HG03097 (cell line): Measurements from ENCODE around the gene PRRC2C.
"Not testable (repeated sequence)": the region's sequence is repeated elsewhere in the genome, so short reads cannot be mapped to it uniquely, and the experiment has no call there.

Source experiments
- ATAC-seq: cut with Tn5 transposase; IDR thresholded peaks from one replicate; pipeline ENCODE4 v1.9.1; 2021; ENCODE audit not compliant: unreplicated experiment, low FRiP score

PRRC2C gene

DNA sequence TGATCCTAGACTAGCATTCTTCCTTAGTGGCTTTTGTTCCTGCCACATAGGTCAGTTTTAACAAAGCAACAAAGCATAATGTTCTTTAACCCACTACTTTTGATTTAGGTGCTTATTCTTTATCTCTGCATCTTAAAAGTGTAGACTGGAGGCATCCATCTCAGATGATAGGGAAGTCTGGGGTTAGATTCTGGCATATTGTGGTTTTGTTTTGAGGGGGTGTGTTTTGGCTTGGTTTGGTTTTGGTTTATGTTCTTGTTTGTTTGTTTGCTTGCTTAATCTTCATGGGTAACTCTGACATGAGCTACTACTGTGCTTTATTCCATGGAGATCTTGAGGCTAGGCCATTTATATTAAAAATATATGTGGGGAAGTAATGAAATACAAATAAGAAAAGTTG is 96.4 kb downstream of the PRRC2C start:
- no peak for ATAC-seq

- no peak for ATAC-seq
These were observed 97.3 kb downstream of the PRRC2C start for GRCh38 chr1:171582589-171582988.

DNA sequence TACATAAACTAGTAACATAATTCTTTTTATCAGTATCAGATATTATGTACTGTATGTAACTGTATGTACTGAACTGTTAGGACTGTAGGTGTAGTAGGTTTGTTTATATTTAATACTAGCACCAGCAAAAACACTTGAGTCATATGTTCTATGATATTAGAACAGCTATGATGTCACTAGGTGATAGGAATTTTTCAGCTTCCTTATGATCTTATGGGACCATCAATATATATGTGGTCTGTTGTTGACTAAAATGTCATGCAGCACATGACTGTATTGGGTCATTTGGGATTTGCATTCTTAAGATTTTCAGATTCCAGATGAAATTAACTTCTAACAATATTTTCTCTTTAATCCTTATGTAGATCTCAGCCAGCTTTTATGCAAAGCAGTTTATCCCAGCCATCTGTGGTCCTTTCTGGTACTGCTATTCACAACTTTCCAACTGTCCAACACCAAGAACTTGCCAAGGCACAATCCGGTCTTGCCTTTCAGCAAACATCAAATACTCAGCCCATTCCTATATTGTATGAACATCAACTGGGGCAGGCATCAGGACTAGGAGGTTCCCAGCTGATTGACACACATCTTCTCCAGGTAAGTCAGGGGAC is 98.4 kb downstream of the PRRC2C start:
- ATAC-seq, result no peak

DNA sequence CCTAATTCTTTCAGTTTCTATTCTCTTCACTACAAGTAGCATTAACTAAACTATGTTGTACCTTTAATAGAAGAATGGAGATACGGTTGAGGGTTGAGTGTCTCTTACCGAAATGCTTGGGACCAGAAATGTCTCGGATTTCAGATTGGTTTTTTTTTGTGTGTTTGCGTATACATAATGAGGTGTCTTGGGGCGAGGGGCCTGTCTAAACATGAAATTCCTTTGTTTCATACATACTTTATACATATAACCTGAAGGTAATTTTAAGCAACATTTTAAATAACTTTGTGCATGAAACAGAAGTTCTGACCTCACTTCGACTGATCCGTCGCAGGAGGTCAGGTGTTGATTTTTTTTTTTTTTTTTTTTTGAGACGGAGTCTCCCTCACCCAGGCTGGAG is 100.4 kb downstream of the PRRC2C start:
- ATAC-seq, result no peak

- ATAC-seq, result no peak
These were observed 102.9 kb downstream of the PRRC2C start for GRCh38 chr1:171588230-171588629.

DNA sequence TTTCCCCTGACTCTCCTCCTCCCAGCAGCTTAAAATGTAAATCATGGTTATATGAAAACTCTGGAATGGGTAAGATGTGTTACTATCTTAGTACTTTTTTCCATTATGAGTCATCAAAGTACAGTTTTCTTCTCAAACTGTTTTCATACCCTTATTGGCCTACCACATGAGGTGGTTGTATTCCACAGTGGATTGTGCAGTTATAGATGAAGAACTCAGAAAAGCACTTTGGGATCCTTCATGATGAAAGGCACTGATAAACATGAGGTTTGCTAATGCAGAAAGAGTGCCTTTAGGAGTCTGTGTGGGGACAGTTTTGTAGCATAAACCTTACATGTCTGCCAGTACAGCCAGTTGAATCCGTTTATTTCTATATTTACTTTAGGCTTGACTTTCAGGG is 104.7 kb downstream of the PRRC2C start:
- ATAC-seq, result no peak

DNA sequence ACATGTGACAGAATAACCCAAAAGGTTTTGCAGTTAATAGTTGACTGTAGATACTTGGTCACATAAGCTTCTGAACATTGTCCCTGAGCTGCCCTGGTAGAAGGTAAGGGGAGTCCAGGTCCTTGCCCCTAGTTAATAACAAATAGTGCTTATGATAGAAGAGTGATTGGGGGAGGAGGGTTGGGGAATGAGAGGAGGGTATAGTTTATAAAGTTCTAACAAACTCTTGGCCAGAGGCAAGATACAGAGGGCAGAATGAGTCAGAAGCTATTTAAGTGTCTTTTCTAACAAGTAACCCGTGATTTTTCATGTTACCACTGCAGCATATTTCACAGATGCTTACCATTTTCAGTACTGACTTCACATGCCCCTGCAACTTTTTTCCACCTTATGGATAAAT is 110.0 kb downstream of the PRRC2C start:
- ATAC-seq, result no peak

DNA sequence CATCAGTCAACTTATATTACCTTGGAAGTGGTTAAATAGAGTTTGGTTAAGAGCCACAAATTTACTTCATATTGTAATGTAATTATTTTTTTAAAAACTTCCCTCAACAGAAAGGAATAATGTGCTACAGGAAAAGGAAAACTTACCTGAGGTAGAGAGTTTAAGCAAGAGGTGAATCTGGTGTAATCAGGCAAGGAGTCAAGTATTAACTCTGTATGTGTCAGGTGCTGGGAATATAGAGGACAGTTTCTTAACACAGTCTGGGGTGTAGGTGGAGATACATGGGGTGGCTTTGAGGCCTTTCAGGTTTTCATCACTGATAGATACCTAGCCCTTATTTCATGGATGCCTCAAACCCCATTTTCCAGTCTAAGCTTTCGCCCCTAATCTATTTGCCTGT is 110.8 kb downstream of the PRRC2C start:
- no peak for ATAC-seq

DNA sequence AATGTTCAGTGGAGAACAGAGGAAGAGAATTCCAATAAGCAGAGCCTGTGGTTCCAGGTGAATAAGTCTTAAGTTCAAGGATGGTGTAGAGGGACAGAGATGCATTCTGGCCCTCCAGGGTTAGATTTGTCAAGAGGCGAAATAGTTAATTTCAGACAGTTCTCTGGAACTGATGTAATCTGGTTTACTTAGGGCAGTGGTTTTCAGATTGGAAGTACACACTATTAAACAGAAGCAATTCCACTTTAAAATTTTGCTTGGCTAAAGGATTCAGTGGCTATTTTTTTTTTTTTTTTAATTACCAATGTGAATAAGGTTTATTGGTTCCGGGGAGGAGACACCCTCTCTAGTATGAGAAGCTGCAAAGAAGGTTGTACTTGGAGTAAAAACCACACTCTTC is 111.4 kb downstream of the PRRC2C start:
- no peak for ATAC-seq

GRCh38 chr1:171597203-171597602 is 111.9 kb downstream of the PRRC2C start:
- no peak for ATAC-seq

- ATAC-seq, result not testable (repeated sequence)
These were observed 115.0 kb downstream of the PRRC2C start for GRCh38 chr1:171600310-171600709.

GRCh38 chr1:171600862-171601261 is 115.5 kb downstream of the PRRC2C start:
- no peak for ATAC-seq

- not testable (repeated sequence) for ATAC-seq
These were observed 117.7 kb downstream of the PRRC2C start for GRCh38 chr1:171603042-171603441.

GRCh38 chr1:171606402-171606941 is 121.1 kb downstream of the PRRC2C start:
- no peak for ATAC-seq

DNA sequence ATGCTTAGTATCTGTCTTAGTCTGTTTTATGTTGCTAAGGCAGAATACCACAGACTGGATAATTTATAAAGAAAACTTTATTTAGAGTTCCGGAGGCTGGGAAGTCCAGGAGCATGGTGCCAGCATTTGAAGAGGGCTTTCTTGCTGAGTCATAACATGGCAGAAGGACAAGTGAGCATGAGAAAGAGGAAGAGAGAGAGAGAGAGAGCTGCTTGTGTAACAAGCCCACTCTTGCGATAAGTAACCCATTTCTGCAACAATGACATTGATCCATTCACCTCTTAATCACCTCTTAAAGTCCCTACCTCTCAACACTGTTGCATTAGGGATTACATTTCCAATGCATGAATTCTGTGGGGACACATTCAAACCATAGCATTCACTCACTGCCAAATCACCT is 125.1 kb downstream of the PRRC2C start:
- no peak for ATAC-seq

DNA sequence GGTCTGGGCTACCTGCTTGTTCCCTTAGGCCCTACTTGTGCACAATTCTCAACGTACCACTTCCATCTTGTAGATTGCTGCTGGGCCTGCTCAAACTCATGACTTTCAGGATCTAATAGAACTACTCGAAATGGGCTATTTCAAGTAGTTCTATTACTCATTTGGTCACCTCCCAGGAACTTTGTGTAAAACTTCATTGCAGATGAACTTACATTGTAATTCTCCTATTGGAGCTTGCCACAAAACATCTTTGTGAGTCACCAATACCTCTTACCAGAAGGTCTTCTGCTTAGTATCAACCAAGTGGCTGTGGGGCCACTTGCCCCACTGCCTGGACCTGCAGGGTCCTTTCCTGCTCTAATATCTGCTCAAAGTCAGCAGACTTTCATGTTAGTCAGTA is 126.0 kb downstream of the PRRC2C start:
- ATAC-seq, result no peak

DNA sequence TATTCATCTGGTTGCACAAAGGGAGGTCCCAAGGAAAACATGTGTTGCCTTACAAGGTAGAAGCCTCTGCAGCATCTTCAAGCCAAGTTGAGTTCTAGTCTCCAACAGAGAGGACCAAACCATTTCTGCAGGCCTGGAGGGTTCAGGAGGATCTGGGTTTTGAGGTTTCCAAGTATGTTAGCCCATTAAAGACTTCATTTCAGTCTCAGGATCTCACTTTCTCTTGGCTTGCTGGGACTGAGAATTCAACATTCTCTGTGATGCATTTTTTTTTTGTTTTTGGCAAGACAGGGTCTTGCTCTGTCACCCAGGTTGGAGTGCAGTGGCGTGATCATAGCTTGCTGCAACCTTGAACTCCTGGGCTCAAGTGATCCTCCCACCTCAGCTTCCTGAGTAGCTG is 128.0 kb downstream of the PRRC2C start:
- no peak for ATAC-seq

- ATAC-seq, result not testable (repeated sequence)
These were observed 130.0 kb downstream of the PRRC2C start for GRCh38 chr1:171615122-171615906.

DNA sequence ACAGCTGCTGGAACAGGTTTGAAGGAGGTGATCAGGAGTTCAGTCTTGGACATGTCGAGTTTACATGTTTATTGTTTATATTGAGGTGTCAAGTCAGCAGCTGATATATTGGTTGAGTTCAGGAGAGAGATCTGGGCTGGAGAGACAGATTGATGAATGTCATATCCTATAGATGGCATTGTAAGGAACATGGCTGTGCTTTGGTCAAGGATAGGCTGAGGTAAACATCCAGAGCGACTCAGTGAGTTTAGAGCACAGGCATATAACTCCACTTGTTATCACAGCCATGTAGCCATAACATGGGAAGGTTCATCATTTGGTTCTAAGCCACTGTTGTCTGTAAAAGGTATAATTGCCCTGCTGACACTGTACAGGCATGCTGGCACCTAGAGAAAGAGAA is 131.3 kb downstream of the PRRC2C start:
- ATAC-seq, result no peak

DNA sequence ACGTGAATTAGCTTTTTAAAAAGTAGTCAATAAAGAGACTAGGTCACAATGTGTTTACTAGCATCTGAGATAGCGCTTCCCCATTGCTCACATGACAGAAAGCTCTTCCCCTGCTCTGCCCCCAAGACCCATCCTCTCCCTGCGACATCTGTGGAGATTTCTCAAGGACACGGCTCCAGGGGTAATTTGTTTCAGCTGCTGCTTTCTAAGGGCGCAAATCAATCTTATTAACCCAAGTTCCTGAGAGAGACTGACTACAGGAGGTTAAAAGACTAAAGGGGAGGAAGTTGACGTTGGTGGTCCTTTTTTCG is 136.8 kb downstream of the PRRC2C start, which contains the start of gene MYOCOS:
Gene MYOCOS, plus strand, starts transcription at position 92 of the 311 bp plus-strand sequence. CDS start 1,641 bp downstream, outside the sequence.
- ATAC-seq, result no peak

- ATAC-seq, result no peak
These were observed 138.5 kb downstream of the PRRC2C start for GRCh38 chr1:171623651-171624331.
